IMR-90 (cell line): ENCODE data around the gene SPTB. TPM values are rescaled to one million over a fixed set of nuclear protein-coding genes. Genes with fewer than 3 reads are reported as not detected.

ENCODE experiments used
- ATAC-seq: fragments of 200-7000 bp; cut with Tn5 transposase; 2 replicates; pipeline ENCODE4 v1.9.1; 2020; ENCODE audit warnings: low read depth, mild to moderate bottlenecking, moderate library complexity
- BruUV-seq: library from RNA; stranded (reverse); fragments of 400-500 nt; replicated peaks from 2 replicates; lab custom pipeline; 2021; lab: Mats Ljungman, UMichigan
- CTCF ChIA-PET: fragments of 300-600 bp; formaldehyde crosslinking; extraction: SDS; loops from one replicate; lab custom pipeline; 2021; ENCODE audit warnings: antibody characterized with exemption; lab: Yijun Ruan, JAX
- POLR2A ChIA-PET: fragments of 300-600 bp; sonication (Branson Sonifier 250); formaldehyde crosslinking; loops from one replicate; lab custom pipeline; 2022; ENCODE audit warnings: antibody characterized with exemption; ENCODE audit not compliant: unreplicated experiment; lab: Charles Lee
- DNase-seq: peaks from one replicate; pipeline ENCODE4 v3.0.0; 2013
- H2AFZ ChIP-seq: replicated peaks from 2 replicates; pipeline ENCODE3; 2013; ENCODE audit warnings: low read length, mild to moderate bottlenecking; ENCODE audit not compliant: poor library complexity
- H2AK5ac ChIP-seq: 2 replicates; pipeline ENCODE4 v1.6.1; 2013; ENCODE audit warnings: low read depth, low read length, inconsistent platforms
- H2AK9ac ChIP-seq: replicated peaks from 2 replicates; pipeline ENCODE3; 2013; ENCODE audit warnings: mild to moderate bottlenecking, low read depth, low read length, moderate library complexity; ENCODE audit not compliant: poor library complexity
- H2BK120ac ChIP-seq: 2 replicates; pipeline ENCODE4 v1.6.1; 2013; ENCODE audit warnings: low read depth, low read length, inconsistent platforms
- H2BK15ac ChIP-seq: 3 replicates; pipeline ENCODE4 v1.6.1; 2013; ENCODE audit warnings: low read depth, low read length, inconsistent platforms
- H2BK20ac ChIP-seq: 2 replicates; pipeline ENCODE4 v1.6.1; 2013; ENCODE audit warnings: low read depth, mild to moderate bottlenecking, inconsistent platforms, low read length, moderate library complexity
- H2BK5ac ChIP-seq: 2 replicates; pipeline ENCODE4 v1.6.1; 2013; ENCODE audit warnings: mild to moderate bottlenecking, low read depth, low read length, inconsistent platforms; ENCODE audit not compliant: poor library complexity, severe bottlenecking
- H3K14ac ChIP-seq: replicated peaks from 2 replicates; pipeline ENCODE4 v1.6.1; 2013; ENCODE audit warnings: low read depth, low read length, inconsistent platforms
- H3K18ac ChIP-seq: 2 replicates; pipeline ENCODE4 v1.6.1; 2013; ENCODE audit warnings: low read depth, low read length, control low read depth
- H3K23ac ChIP-seq: 2 replicates; pipeline ENCODE4 v1.6.1; 2013; ENCODE audit warnings: low read depth, low read length, inconsistent platforms
- H3K27ac ChIP-seq: 2 replicates; pipeline ENCODE4 v1.5.1; 2013; ENCODE audit warnings: mild to moderate bottlenecking, control low read depth, low read length; ENCODE audit not compliant: insufficient read depth
- H3K27me3 ChIP-seq: 2 replicates; pipeline ENCODE4 v1.6.1; 2013; ENCODE audit warnings: low read length; ENCODE audit not compliant: control insufficient read depth, insufficient read depth
- H3K36me3 ChIP-seq: 2 replicates; pipeline ENCODE4 v1.6.1; 2013; ENCODE audit warnings: low read length, mixed read lengths; ENCODE audit not compliant: control insufficient read depth, insufficient read depth
- H3K4ac ChIP-seq: 2 replicates; pipeline ENCODE4 v1.6.1; 2013; ENCODE audit warnings: low read depth, low read length, inconsistent platforms
- H3K4me1 ChIP-seq: 2 replicates; pipeline ENCODE4 v1.6.1; 2013; ENCODE audit warnings: low read length, mixed read lengths; ENCODE audit not compliant: control insufficient read depth, insufficient read depth
- H3K4me2 ChIP-seq: 2 replicates; pipeline ENCODE4 v1.6.1; 2013; ENCODE audit warnings: low read depth, mild to moderate bottlenecking, control low read depth, low read length, moderate library complexity
- H3K4me3 ChIP-seq: 2 replicates; pipeline ENCODE4 v1.5.1; 2013; ENCODE audit warnings: low read depth, mild to moderate bottlenecking, control low read depth, low read length, moderate library complexity; ENCODE audit not compliant: insufficient read depth
- H3K56ac ChIP-seq: 2 replicates; pipeline ENCODE4 v1.6.1; 2013; ENCODE audit warnings: low read length, inconsistent platforms; ENCODE audit not compliant: insufficient read depth; ENCODE audit errors: extremely low read depth
- H3K79me1 ChIP-seq, 2 experiments: 2 replicates each; pipeline ENCODE4 v1.6.1; 2013; ENCODE audit warnings: low read length in 2 of 2, inconsistent platforms in 1 of 2, low read depth in 1 of 2
- H3K9ac ChIP-seq: 2 replicates; pipeline ENCODE4 v1.6.1; 2013; ENCODE audit warnings: low read depth, low read length, control low read depth
- H3K9me1 ChIP-seq: 2 replicates; pipeline ENCODE4 v1.6.1; 2013; ENCODE audit warnings: low read length, inconsistent platforms; ENCODE audit not compliant: insufficient read depth
- H3K9me3 ChIP-seq: 2 replicates; pipeline ENCODE4 v1.6.1; 2013; ENCODE audit warnings: low read length; ENCODE audit not compliant: control insufficient read depth, insufficient read depth
- H4K20me1 ChIP-seq: 2 replicates; pipeline ENCODE4 v1.6.1; 2013; ENCODE audit warnings: low read length, inconsistent platforms; ENCODE audit not compliant: insufficient read depth
- H4K5ac ChIP-seq: 2 replicates; pipeline ENCODE4 v1.6.1; 2013; ENCODE audit warnings: mild to moderate bottlenecking, low read depth, low read length, control low read depth
- H4K8ac ChIP-seq, 2 experiments: 2 replicates each; pipeline ENCODE4 v1.6.1; 2013; ENCODE audit warnings: low read depth in 2 of 2, low read length in 2 of 2, control low read depth in 1 of 2, inconsistent platforms in 1 of 2
- H4K91ac ChIP-seq: 2 replicates; pipeline ENCODE4 v1.6.1; 2013; ENCODE audit warnings: low read depth, low read length, inconsistent platforms; ENCODE audit not compliant: insufficient read depth
- BHLHE40 ChIP-seq: fragments of 150-350 bp; IDR thresholded peaks from 2 replicates; pipeline ENCODE4 v1.6.1; 2016; ENCODE audit warnings: mild to moderate bottlenecking, low read depth, low read length
- CEBPB ChIP-seq: IDR thresholded peaks from 2 replicates; pipeline ENCODE4 v1.6.1; 2012; ENCODE audit warnings: low read depth, low read length, improper control_type of control experiment
- CHD1 ChIP-seq: IDR thresholded peaks from 2 replicates; pipeline ENCODE4 v1.6.1; 2012; ENCODE audit warnings: low read depth, low read length, improper control_type of control experiment
- CTCF ChIP-seq: conservative IDR thresholded peaks from 2 replicates; pipeline ENCODE4 v1.5.1; 2012; ENCODE audit warnings: mild to moderate bottlenecking, low read depth, low read length, improper control_type of control experiment
- ELK1 ChIP-seq: fragments of 150-350 bp; IDR thresholded peaks from 2 replicates; pipeline ENCODE4 v1.6.1; 2016; ENCODE audit warnings: low read depth, mild to moderate bottlenecking, low read length, moderate library complexity, borderline replicate concordance
- FOS ChIP-seq: fragments of 150-350 bp; IDR thresholded peaks from 2 replicates; pipeline ENCODE4 v1.6.1; 2016; ENCODE audit warnings: low read depth, low read length
- MAFK ChIP-seq: IDR thresholded peaks from 2 replicates; pipeline ENCODE4 v1.6.1; 2012; ENCODE audit warnings: low read depth, low read length, improper control_type of control experiment
- MAZ ChIP-seq: IDR thresholded peaks from 2 replicates; pipeline ENCODE4 v1.6.1; 2012; ENCODE audit warnings: low read depth, mild to moderate bottlenecking, low read length, improper control_type of control experiment, moderate library complexity, borderline replicate concordance
- MXI1 ChIP-seq: IDR thresholded peaks from 2 replicates; pipeline ENCODE4 v1.6.1; 2012; ENCODE audit warnings: low read depth, mild to moderate bottlenecking, low read length, moderate library complexity, borderline replicate concordance
- NFE2L2 ChIP-seq: fragments of 150-350 bp; IDR thresholded peaks from 2 replicates; pipeline ENCODE4 v1.6.1; 2016; ENCODE audit warnings: low read depth, mild to moderate bottlenecking, low read length
- POLR2A ChIP-seq: IDR thresholded peaks from 2 replicates; pipeline ENCODE4 v1.6.1; 2012; ENCODE audit warnings: mild to moderate bottlenecking, low read depth, low read length
- RAD21 ChIP-seq: IDR thresholded peaks from 2 replicates; pipeline ENCODE4 v1.6.1; 2012; ENCODE audit warnings: low read length, improper control_type of control experiment
- RCOR1 ChIP-seq: IDR thresholded peaks from 2 replicates; pipeline ENCODE4 v1.6.1; 2012; ENCODE audit warnings: mild to moderate bottlenecking, low read length, improper control_type of control experiment; ENCODE audit not compliant: insufficient replicate concordance
- RFX5 ChIP-seq: IDR thresholded peaks from 2 replicates; pipeline ENCODE4 v1.8.0; 2012; ENCODE audit warnings: low read depth, mild to moderate bottlenecking, low read length, moderate library complexity
- SMC3 ChIP-seq: fragments of 150-350 bp; IDR thresholded peaks from 2 replicates; pipeline ENCODE4 v1.6.1; 2016; ENCODE audit warnings: low read depth, mild to moderate bottlenecking, antibody characterized with exemption, low read length, moderate library complexity
- USF2 ChIP-seq: fragments of 150-350 bp; IDR thresholded peaks from 2 replicates; pipeline ENCODE4 v1.6.1; 2017; ENCODE audit warnings: mild to moderate bottlenecking, antibody characterized with exemption, low read length, low read depth
- WGBS, 2 experiments: methylation state at CpG; one replicate each; pipeline versions ENCODE4 v1.1.5 to v1.1.7; 2013; ENCODE audit warnings: missing lambda C conversion rate in 2 of 2; ENCODE audit not compliant: insufficient read length in 1 of 2; ENCODE audit errors: extremely low coverage in 2 of 2; 5-methylcytosine and 5-hydroxymethylcytosine counted together
- dilution Hi-C: fragments of 300-500 bp; cut with HindIII; formaldehyde crosslinking; loops from one replicate; pipeline ENCODE4 v1.14.3; 2018; ENCODE audit warnings: low sequenced_read_pairs; ENCODE audit not compliant: unreplicated experiment
- in situ Hi-C: fragments of 300-500 bp; cut with MboI; formaldehyde crosslinking; loops from 3 replicates; pipeline ENCODE4 v1.14.3; 2019; ENCODE audit warnings: low sequenced_read_pairs, inconsistent platforms, mixed read lengths
- intact Hi-C: fragments of 100-400 bp; cut with micrococcal nuclease; formaldehyde crosslinking; loops from 2 replicates; pipeline ENCODE4 v1.10.0; 2022
- polyA plus RNA-seq, 3 experiments: library from polyadenylated mRNA; depleted of rRNA; stranded (reverse); fragments of >200 nt; gene quantifications; 2 replicates each; pipeline ENCODE4 v1.2.3, GENCODE V29; 2012; ENCODE audit warnings: low replicate concordance in 1 of 3
- total RNA-seq: library from RNA; depleted of rRNA; stranded (reverse); fragments of >200 nt; gene quantifications from 2 replicates; pipeline ENCODE4 v1.2.3, GENCODE V29; 2012

Gene SPTB
- total and polyA plus RNA-seq, 2 of the 4 experiments (the other 2 are of a cell fraction), result under 0.01 to 0.07 TPM

- no peak overlapping the region for H2AK5ac ChIP-seq
- intact Hi-C loops, result no loop called here
- no peak overlapping the region for H3K18ac ChIP-seq
- H4K91ac ChIP-seq, result no peak overlapping the region
- H2BK20ac ChIP-seq, result no peak overlapping the region
- in situ Hi-C loops, result no loop called here
- BruUV-seq, result no TSS peak
- no peak overlapping the region for H4K8ac ChIP-seq
- no peak overlapping the region for H3K4ac ChIP-seq
- no peak overlapping the region for H3K9ac ChIP-seq
- H3K4me2 ChIP-seq, result no peak overlapping the region
- H2AFZ ChIP-seq, result no peak overlapping the region
- no peak overlapping the region for H2BK120ac ChIP-seq
- no peaks in the 10 kb centered on the region for H3K9me3 ChIP-seq
- no peaks in the 10 kb centered on the region for H4K20me1 ChIP-seq
- no peaks in the 10 kb centered on the region for H3K9me1 ChIP-seq
- no peak overlapping the region for H3K4me3 ChIP-seq
- no peak overlapping the region for H3K56ac ChIP-seq
- TF ChIP-seq RCOR1 (no peak), USF2 (no peak), RFX5 (no peak), NFE2L2 (no peak), BHLHE40 (no peak), CTCF (no peak), MAZ (no peak), ELK1 (no peak), FOS (no peak), SMC3 (no peak), CHD1 (no peak), RAD21 (no peak), CEBPB (no peak), POLR2A (no peak), MXI1 (no peak), MAFK (no peak)
- ChIA-PET POLR2A (no interaction called here), CTCF (no interaction called here)
- dilution Hi-C loops, result no loop called here
- no peaks in the 10 kb centered on the region for H3K79me1 ChIP-seq
- H3K27me3 ChIP-seq, result peaks cover 64% of the 10 kb centered on the region
- H2BK15ac ChIP-seq, result no peak overlapping the region
- H4K5ac ChIP-seq, result no peak overlapping the region
- H3K23ac ChIP-seq, result no peak overlapping the region
- no peak overlapping the region for H2BK5ac ChIP-seq
- WGBS, 2 experiments, result 83% methylated on average over 1 of the region's 7 CpGs; no CpG with 5 or more reads in 1 of the 2 experiments
- H3K14ac ChIP-seq, result no peak overlapping the region
- no peaks in the 10 kb centered on the region for H3K4me1 ChIP-seq
- no peak overlapping the region for H2AK9ac ChIP-seq
- no peak for ATAC-seq
- H3K36me3 ChIP-seq, result no peaks in the 10 kb centered on the region
- DNase-seq, result no peak
- H3K27ac ChIP-seq, result no peak overlapping the region
Observed at GRCh38 chr14:64815257-64815656, 64.5 kb downstream of the SPTB start.
